GM23338 (cell line): Measurements from ENCODE around the gene NTM. TPM values are rescaled to one million over a fixed set of nuclear protein-coding genes. Genes with fewer than 3 reads are reported as not detected.

Experiments used
- ATAC-seq: fragments of 200-7000 bp; cut with Tn5 transposase; 3 replicates; pipeline ENCODE4 v1.9.1; 2020
- DNase-seq: peaks from one replicate; pipeline ENCODE4 v3.0.0-alpha.2; 2015; ENCODE audit warnings: low spot score
- H2AFZ ChIP-seq: fragments of 200-600 bp; sonication (generic); 2 replicates; pipeline ENCODE4 v1.8.0; 2016; ENCODE audit warnings: antibody characterized with exemption, mild to moderate bottlenecking, moderate library complexity
- H3F3A ChIP-seq: fragments of 200-600 bp; sonication (generic); replicated peaks from 2 replicates; pipeline ENCODE4 v1.8.0; 2017; ENCODE audit warnings: antibody characterized with exemption, mixed run types, low read depth
- H3K27ac ChIP-seq: fragments of 200-600 bp; sonication (generic); 2 replicates; pipeline ENCODE4 v1.6.1; 2016; ENCODE audit warnings: low read depth
- H3K27me3 ChIP-seq: fragments of 200-600 bp; sonication (generic); 2 replicates; pipeline ENCODE4 v1.8.0; 2016; ENCODE audit warnings: mild to moderate bottlenecking, mixed run types, moderate library complexity; ENCODE audit not compliant: insufficient read depth
- H3K36me3 ChIP-seq: fragments of 200-600 bp; sonication (generic); 2 replicates; pipeline ENCODE4 v1.8.0; 2016; ENCODE audit warnings: mild to moderate bottlenecking; ENCODE audit not compliant: insufficient read depth
- H3K4me1 ChIP-seq: fragments of 200-600 bp; sonication (generic); 2 replicates; pipeline ENCODE4 v1.8.0; 2016; ENCODE audit warnings: mild to moderate bottlenecking, moderate library complexity; ENCODE audit not compliant: insufficient read depth
- H3K4me2 ChIP-seq: fragments of 200-600 bp; sonication (generic); 2 replicates; pipeline ENCODE4 v1.7.1; 2017; ENCODE audit warnings: mixed run types
- H3K4me3 ChIP-seq: fragments of 200-600 bp; sonication (generic); 2 replicates; pipeline ENCODE4 v1.6.1; 2016; ENCODE audit warnings: mixed run types
- H3K79me2 ChIP-seq: fragments of 200-600 bp; sonication (generic); replicated peaks from 2 replicates; pipeline ENCODE4 v1.8.0; 2017; ENCODE audit warnings: mild to moderate bottlenecking; ENCODE audit not compliant: insufficient read depth
- H3K9me2 ChIP-seq: fragments of 200-600 bp; sonication (generic); 2 replicates; pipeline ENCODE4 v1.8.0; 2017; ENCODE audit not compliant: insufficient read depth
- H4K20me1 ChIP-seq: fragments of 200-600 bp; sonication (generic); replicated peaks from 2 replicates; pipeline ENCODE4 v1.8.0; 2017; ENCODE audit warnings: mild to moderate bottlenecking; ENCODE audit not compliant: insufficient read depth
- H3K27ac Mint-ChIP-seq: 2 replicates; pipeline ENCODE4 v1.8.0; 2020; ENCODE audit warnings: inconsistent platforms, mild to moderate bottlenecking, moderate library complexity, mixed read lengths
- H3K27me3 Mint-ChIP-seq: 3 replicates; pipeline ENCODE4 v1.8.0; 2022; ENCODE audit warnings: low read depth, mild to moderate bottlenecking, moderate library complexity, mixed read lengths, inconsistent platforms; ENCODE audit not compliant: insufficient read depth, poor library complexity
- H3K36me3 Mint-ChIP-seq: 3 replicates; pipeline ENCODE4 v1.8.0; 2021; ENCODE audit warnings: low read depth, mild to moderate bottlenecking, inconsistent platforms, moderate library complexity, mixed read lengths
- H3K4me1 Mint-ChIP-seq: 3 replicates; pipeline ENCODE4 v1.8.0; 2020; ENCODE audit warnings: mild to moderate bottlenecking, inconsistent platforms, mixed read lengths
- H3K4me3 Mint-ChIP-seq: 3 replicates; pipeline ENCODE4 v1.8.0; 2021; ENCODE audit warnings: moderate library complexity, mild to moderate bottlenecking, inconsistent platforms, mixed read lengths
- H3K9me3 Mint-ChIP-seq: 3 replicates; pipeline ENCODE4 v1.8.0; 2020; ENCODE audit warnings: moderate library complexity, mild to moderate bottlenecking, inconsistent platforms, mixed read lengths
- EZH2phosphoT487 ChIP-seq: fragments of 200-600 bp; sonication (generic); IDR thresholded peaks from one replicate; pipeline ENCODE4 v1.8.1; 2018; ENCODE audit warnings: antibody characterized with exemption; ENCODE audit not compliant: unreplicated experiment
- POLR2AphosphoS5 ChIP-seq: IDR thresholded peaks from 2 replicates; pipeline ENCODE4 v1.6.1; 2016; ENCODE audit warnings: antibody characterized with exemption, low read depth
- REST ChIP-seq: IDR thresholded peaks from one replicate; pipeline ENCODE4 v1.6.1; 2018; ENCODE audit warnings: antibody characterized with exemption; ENCODE audit not compliant: unreplicated experiment
- ZNF331 ChIP-seq: fragments of 250-450 bp; sonication (Bioruptor Pico); IDR thresholded peaks from 2 replicates; pipeline ENCODE4 v1.5.0; 2020; ENCODE audit warnings: low read depth, mild to moderate bottlenecking, moderate library complexity
- polyA plus RNA-seq: library from polyadenylated mRNA; unstranded; fragments of >200 nt; fragmentation: Nextera tagmentation; extraction: Ambion mirVana; gene quantifications from 2 replicates; pipeline ENCODE4 v1.2.1, GENCODE V29; 2016
- total RNA-seq: library from RNA; depleted of rRNA; stranded (reverse); fragments of >200 nt; shearing (Covaris generic); gene quantifications from 2 replicates; pipeline ENCODE4 v1.2.3, GENCODE V29; 2014
- TF ChIP-seq, protein P1 (sequence below): fragments of 250-450 bp; sonication (Bioruptor Pico); IDR thresholded peaks from 2 replicates; pipeline ENCODE4 v1.5.0; 2020; ENCODE audit warnings: mild to moderate bottlenecking, moderate library complexity
- TF ChIP-seq, protein P2 (sequence below): IDR thresholded peaks from 2 replicates; pipeline ENCODE4 v1.6.1; 2016; ENCODE audit warnings: antibody characterized with exemption

The NTM gene
- total and polyA plus RNA-seq, 2 experiments from 2014 or later = 10.6 to 14.6 TPM

DNA sequence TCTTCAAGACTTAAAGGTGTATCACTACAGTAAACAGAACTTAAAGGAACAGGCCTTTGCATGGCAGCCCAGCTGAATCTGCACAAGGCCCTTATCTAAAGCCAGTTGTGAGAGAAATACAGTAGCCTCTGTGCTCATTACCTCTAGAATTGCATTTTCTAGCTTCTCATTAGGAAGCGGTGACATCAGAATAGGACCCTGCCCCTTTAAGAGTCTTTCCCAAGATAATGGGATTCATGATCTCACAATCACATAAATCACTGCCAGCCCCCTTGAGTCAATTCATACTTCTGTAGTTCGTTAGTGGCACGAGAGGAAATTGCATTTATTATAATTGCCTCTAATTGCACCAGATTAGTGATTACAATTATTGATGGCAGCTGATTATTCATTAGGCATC is 170.3 kb downstream of the NTM start (continued):
- TF ChIP-seq, protein P1, sequence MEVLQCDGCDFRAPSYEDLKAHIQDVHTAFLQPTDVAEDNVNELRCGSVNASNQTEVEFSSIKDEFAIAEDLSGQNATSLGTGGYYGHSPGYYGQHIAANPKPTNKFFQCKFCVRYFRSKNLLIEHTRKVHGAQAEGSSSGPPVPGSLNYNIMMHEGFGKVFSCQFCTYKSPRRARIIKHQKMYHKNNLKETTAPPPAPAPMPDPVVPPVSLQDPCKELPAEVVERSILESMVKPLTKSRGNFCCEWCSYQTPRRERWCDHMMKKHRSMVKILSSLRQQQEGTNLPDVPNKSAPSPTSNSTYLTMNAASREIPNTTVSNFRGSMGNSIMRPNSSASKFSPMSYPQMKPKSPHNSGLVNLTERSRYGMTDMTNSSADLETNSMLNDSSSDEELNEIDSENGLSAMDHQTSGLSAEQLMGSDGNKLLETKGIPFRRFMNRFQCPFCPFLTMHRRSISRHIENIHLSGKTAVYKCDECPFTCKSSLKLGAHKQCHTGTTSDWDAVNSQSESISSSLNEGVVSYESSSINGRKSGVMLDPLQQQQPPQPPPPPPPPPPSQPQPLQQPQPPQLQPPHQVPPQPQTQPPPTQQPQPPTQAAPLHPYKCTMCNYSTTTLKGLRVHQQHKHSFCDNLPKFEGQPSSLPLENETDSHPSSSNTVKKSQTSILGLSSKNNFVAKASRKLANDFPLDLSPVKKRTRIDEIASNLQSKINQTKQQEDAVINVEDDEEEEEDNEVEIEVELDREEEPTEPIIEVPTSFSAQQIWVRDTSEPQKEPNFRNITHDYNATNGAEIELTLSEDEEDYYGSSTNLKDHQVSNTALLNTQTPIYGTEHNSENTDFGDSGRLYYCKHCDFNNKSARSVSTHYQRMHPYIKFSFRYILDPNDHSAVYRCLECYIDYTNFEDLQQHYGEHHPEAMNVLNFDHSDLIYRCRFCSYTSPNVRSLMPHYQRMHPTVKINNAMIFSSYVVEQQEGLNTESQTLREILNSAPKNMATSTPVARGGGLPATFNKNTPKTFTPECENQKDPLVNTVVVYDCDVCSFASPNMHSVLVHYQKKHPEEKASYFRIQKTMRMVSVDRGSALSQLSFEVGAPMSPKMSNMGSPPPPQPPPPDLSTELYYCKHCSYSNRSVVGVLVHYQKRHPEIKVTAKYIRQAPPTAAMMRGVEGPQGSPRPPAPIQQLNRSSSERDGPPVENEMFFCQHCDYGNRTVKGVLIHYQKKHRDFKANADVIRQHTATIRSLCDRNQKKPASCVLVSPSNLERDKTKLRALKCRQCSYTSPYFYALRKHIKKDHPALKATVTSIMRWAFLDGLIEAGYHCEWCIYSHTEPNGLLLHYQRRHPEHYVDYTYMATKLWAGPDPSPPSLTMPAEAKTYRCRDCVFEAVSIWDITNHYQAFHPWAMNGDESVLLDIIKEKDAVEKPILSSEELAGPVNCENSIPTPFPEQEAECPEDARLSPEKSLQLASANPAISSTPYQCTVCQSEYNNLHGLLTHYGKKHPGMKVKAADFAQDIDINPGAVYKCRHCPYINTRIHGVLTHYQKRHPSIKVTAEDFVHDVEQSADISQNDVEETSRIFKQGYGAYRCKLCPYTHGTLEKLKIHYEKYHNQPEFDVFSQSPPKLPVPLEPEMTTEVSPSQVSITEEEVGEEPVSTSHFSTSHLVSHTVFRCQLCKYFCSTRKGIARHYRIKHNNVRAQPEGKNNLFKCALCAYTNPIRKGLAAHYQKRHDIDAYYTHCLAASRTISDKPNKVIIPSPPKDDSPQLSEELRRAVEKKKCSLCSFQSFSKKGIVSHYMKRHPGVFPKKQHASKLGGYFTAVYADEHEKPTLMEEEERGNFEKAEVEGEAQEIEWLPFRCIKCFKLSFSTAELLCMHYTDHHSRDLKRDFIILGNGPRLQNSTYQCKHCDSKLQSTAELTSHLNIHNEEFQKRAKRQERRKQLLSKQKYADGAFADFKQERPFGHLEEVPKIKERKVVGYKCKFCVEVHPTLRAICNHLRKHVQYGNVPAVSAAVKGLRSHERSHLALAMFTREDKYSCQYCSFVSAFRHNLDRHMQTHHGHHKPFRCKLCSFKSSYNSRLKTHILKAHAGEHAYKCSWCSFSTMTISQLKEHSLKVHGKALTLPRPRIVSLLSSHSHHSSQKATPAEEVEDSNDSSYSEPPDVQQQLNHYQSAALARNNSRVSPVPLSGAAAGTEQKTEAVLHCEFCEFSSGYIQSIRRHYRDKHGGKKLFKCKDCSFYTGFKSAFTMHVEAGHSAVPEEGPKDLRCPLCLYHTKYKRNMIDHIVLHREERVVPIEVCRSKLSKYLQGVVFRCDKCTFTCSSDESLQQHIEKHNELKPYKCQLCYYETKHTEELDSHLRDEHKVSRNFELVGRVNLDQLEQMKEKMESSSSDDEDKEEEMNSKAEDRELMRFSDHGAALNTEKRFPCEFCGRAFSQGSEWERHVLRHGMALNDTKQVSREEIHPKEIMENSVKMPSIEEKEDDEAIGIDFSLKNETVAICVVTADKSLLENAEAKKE (CRISPR knock-in tag) = no peak
- no peak for TF ChIP-seq POLR2AphosphoS5
- no peak for TF ChIP-seq EZH2phosphoT487

DNA sequence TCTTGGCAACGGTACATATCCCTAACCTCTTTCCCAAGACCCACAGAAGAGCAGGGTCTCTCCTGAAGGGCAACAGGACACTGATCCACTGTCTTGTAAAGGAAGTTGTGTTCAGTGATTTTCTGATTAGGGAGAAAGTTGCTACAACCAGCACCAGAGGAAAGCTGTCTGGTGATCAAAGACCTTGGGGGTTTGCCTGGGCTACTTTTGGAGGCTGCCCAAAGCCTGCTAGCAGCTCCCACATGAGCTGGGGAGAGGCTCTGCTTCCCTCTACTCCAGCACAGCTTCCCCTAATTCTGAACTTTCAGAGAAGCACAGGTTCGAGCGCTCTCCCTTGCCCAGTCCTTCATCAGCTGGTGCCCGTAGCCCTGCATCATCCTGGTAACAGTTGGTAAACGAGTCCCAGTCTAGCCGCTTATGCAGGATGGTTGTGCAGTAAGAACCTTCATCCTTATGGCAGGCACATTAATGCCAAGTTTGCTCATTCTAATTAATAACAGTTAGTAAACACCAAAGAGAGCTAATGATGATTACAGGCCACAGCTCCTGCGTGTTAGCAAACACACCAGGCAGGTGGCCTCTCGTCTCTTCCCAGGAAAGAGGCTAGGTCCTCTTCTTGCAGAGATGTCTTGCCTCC is 173.1 kb downstream of the NTM start:
- DNase-seq (no peak), ATAC-seq (no peak)
- Histone ChIP-seq H3K79me2 (no peaks in the 10 kb centered on the region), H2AFZ (no peak overlapping the region), H3K4me3 (no peak overlapping the region), H3K27ac (no peak overlapping the region), H3K36me3 (peaks cover 4% of the 10 kb centered on the region; the same call in 1 of the 2 replicates), H3F3A (no peaks in the 10 kb centered on the region), H3K4me2 (no peak overlapping the region), H3K27me3 (no peaks in the 10 kb centered on the region), H3K9me2 (no peaks in the 10 kb centered on the region), H4K20me1 (no peaks in the 10 kb centered on the region), H3K4me1 (peaks cover 9% of the 10 kb centered on the region; the same call in 1 of the 2 replicates)
- H3K27ac Mint-ChIP-seq = no peak overlapping the region
- H3K36me3 Mint-ChIP-seq = peaks cover 9% of the 10 kb centered on the region; the same call in 2 of the 3 replicates
- peaks cover 8% of the 10 kb centered on the region; the same call in 2 of the 3 replicates for H3K9me3 Mint-ChIP-seq
- H3K27me3 Mint-ChIP-seq = no peaks in the 10 kb centered on the region
- peaks cover 24% of the 10 kb centered on the region for H3K4me1 Mint-ChIP-seq
- H3K4me3 Mint-ChIP-seq = no peak overlapping the region
- TF ChIP-seq, protein P2, sequence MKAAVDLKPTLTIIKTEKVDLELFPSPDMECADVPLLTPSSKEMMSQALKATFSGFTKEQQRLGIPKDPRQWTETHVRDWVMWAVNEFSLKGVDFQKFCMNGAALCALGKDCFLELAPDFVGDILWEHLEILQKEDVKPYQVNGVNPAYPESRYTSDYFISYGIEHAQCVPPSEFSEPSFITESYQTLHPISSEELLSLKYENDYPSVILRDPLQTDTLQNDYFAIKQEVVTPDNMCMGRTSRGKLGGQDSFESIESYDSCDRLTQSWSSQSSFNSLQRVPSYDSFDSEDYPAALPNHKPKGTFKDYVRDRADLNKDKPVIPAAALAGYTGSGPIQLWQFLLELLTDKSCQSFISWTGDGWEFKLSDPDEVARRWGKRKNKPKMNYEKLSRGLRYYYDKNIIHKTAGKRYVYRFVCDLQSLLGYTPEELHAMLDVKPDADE = no peak
- no peak for TF ChIP-seq REST
- no peak for TF ChIP-seq ZNF331
